ENCODE results near the gene C1orf35. TPM values are rescaled to one million over a fixed set of nuclear protein-coding genes. Genes with fewer than 3 reads are reported as not detected.

C1orf35 gene
- total RNA-seq, 6 experiments from 2014 or later, result 10.4 to 17.2 (median 12.5) TPM

DNA sequence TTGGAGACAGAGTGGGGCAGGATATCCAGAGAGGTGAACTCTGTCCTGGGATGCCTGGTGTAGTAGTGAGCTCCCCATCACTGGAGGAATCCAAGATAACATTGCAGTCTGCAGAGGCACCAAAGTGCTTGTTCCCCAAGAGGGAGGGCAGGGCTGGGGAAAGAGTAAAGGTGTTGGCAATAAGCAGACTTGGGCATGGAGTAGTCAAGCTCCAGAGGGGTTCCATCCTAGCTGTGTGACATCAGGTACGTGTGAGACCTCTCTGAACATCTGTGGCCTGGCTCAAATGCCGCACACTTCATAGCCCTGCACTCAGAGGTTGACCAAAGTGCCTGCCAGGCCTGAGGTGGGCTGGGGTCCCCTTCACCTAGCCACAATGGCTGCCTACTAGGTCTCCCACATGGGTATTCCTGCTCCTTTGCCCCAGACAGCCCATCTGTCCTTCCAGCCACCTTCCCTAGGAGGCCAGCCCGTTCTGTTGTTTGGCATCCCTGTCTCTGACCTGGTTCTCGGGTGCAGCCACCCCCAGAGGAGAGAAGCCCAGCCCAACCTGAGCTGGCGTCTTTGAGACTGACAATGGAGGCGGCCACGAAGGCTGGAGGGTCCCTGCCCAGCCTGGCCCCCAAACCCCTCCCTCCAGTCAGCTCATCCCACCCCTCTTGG, 23.4 kb downstream of the C1orf35 start:
- Mint-ChIP-seq H3K27me3 (ENCODE audit: insufficient read depth) (peaks cover 6% of the 10 kb centered on the region), H3K36me3 (ENCODE audit: low read depth) (peaks cover 16% of the 10 kb centered on the region), H3K27ac (no peak overlapping the region), H3K4me1 (ENCODE audit: low read depth) (peaks cover 10% of the 10 kb centered on the region), H3K4me3 (no peak overlapping the region), H3K9me3 (no peaks in the 10 kb centered on the region)
- TF ChIP-seq, protein P1, sequence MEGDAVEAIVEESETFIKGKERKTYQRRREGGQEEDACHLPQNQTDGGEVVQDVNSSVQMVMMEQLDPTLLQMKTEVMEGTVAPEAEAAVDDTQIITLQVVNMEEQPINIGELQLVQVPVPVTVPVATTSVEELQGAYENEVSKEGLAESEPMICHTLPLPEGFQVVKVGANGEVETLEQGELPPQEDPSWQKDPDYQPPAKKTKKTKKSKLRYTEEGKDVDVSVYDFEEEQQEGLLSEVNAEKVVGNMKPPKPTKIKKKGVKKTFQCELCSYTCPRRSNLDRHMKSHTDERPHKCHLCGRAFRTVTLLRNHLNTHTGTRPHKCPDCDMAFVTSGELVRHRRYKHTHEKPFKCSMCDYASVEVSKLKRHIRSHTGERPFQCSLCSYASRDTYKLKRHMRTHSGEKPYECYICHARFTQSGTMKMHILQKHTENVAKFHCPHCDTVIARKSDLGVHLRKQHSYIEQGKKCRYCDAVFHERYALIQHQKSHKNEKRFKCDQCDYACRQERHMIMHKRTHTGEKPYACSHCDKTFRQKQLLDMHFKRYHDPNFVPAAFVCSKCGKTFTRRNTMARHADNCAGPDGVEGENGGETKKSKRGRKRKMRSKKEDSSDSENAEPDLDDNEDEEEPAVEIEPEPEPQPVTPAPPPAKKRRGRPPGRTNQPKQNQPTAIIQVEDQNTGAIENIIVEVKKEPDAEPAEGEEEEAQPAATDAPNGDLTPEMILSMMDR (IDR thresholded peaks at IDR 0.05), result no peak
- DNase-seq, result no peak

DNA sequence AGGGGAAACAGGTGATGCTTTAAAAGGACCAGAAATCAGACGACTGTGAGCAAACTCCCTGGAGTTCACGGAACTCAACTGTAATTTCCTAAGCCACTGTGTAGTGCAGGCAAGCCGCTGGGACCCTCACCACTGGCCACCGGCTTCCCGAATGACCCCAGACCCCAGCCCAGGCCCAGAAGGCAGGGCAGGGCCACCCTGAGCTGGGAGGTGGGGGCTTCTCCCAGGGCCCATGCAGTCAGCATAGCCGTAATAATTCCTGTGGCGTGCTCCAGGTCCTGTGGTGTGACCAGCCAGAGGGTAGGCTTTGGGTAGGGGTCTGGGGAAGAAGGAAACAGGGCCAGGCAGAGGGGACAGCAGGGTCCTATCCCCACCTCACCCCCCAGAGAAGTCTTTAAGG, 24.1 kb downstream of the C1orf35 start:
- no peaks in the 10 kb centered on the region for H3K9me3 Mint-ChIP-seq
- H3K36me3 Mint-ChIP-seq (ENCODE audit: low read depth), result peaks cover 9% of the 10 kb centered on the region
- peaks cover 8% of the 10 kb centered on the region for H3K4me1 Mint-ChIP-seq (ENCODE audit: low read depth)
- TF ChIP-seq, protein P1 (IDR thresholded peaks at IDR 0.05), result no peak
- H3K4me3 Mint-ChIP-seq, result no peak overlapping the region
- no peak overlapping the region for H3K27ac Mint-ChIP-seq
- H3K27me3 Mint-ChIP-seq (ENCODE audit: insufficient read depth), result peaks cover 7% of the 10 kb centered on the region
- no peak for DNase-seq

DNA sequence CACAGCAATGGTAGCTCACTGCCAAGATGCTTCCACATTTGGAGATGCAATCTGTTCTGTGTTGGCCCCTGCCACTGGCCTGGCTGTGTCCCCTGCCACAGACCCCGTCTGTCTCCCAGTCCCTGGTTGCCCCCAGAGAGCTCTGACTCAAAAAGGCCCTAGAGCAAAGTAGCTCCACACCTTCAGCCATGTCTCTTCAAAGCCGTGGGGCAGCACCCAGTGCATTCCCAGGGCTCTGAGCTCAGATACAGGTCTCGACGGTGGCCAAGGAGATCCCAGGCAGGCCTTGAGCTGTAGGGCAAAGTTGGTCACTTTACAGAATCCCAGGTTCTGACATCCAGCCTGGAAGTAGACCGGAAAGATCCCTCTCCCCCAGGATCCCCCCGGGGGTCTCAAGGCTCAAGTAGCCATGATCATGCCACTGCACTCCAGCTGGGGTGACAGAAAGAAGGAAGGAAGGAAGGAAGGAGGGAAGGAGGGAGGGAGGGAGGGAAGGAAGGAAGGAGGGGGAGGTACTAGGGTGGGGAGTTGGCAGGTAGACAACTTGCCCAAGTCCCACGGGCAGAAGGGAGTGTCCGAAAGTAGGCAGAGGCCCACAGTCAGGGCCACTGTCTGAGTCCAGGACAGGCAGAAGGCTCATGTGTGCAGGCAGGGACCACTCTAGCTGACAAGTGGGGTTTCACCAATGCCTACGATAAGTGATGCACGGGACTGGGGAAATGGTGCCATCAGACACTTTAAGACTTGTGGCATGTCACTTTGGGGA, 25.4 kb downstream of the C1orf35 start:
- peaks cover 2% of the 10 kb centered on the region for H3K27me3 Mint-ChIP-seq (ENCODE audit: insufficient read depth)
- no peak overlapping the region for H3K4me3 Mint-ChIP-seq
- H3K27ac Mint-ChIP-seq, result no peak overlapping the region
- peaks cover 11% of the 10 kb centered on the region for H3K4me1 Mint-ChIP-seq (ENCODE audit: low read depth)
- TF ChIP-seq, protein P1 (IDR thresholded peaks at IDR 0.05), result no peak
- H3K36me3 Mint-ChIP-seq (ENCODE audit: low read depth), result no peaks in the 10 kb centered on the region
- no peak for DNase-seq
- no peaks in the 10 kb centered on the region for H3K9me3 Mint-ChIP-seq

DNA sequence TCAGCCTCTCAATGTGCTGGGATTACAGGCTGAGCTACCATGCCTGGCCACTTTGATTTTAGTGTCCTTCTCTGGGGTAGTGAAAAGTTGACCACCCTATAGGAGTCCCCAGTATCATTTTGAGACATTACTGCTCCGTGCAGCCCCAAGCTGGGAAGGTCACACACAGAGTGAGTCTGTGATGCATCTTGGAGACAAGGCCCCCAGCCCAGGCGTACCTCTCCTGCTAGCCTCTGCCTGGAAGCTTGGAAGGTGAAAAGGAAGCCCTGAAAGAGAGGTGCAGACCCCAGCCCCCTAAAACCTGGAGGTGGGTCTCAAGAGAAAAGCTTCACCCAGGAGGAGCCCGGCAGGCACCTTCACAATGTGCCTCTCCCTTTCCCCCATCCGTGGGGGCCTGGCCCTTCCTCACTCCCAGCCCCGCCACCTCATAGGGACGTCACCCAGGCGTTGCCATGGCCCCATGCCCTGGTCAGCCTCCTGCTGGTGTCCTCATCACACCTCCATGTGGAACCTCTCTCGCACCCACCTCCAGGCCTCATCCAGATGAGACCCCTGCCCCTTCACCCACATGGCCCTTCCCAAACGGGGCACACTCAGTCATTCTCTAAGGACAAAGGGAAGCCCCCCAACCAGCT, 26.2 kb downstream of the C1orf35 start:
- DNase-seq, result no peak
- Mint-ChIP-seq H3K4me1 (ENCODE audit: low read depth) (peaks cover 11% of the 10 kb centered on the region), H3K4me3 (no peak overlapping the region), H3K36me3 (ENCODE audit: low read depth) (no peaks in the 10 kb centered on the region), H3K27me3 (ENCODE audit: insufficient read depth) (peaks cover 2% of the 10 kb centered on the region), H3K9me3 (no peaks in the 10 kb centered on the region), H3K27ac (no peak overlapping the region)
- TF ChIP-seq, protein P1 (IDR thresholded peaks at IDR 0.05), result no peak

DNA sequence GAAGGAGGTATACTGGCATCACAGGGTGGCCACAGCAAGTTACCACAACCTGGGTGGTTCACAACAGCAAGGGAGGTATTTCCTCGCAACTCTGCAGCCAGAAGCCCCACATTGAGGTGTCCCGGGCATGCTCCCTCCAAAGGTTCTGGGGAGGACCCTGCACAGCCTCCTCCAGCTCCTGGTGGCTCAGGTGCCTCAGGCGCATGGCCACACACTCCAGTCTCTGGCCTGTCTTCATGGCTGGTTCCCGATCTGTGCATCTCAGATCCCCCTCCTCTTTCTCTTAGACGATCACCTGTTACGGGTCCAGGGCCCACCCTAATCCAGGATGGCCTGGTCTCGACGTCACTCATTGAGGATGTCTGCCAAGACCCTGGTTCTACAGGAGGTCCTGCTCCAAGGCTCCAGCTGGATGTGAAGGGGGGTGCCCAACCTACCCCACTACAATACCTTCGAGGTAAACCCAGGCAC, 27.3 kb downstream of the C1orf35 start:
- peaks cover 6% of the 10 kb centered on the region; the same call in 1 of the 2 replicates for H3K4me1 Mint-ChIP-seq (ENCODE audit: low read depth)
- DNase-seq, result no peak
- H3K27ac Mint-ChIP-seq, result no peak overlapping the region
- H3K36me3 Mint-ChIP-seq (ENCODE audit: low read depth), result no peaks in the 10 kb centered on the region
- H3K27me3 Mint-ChIP-seq (ENCODE audit: insufficient read depth), result peaks cover 2% of the 10 kb centered on the region
- no peak overlapping the region for H3K4me3 Mint-ChIP-seq
- TF ChIP-seq, protein P1 (IDR thresholded peaks at IDR 0.05), result no peak
- no peaks in the 10 kb centered on the region for H3K9me3 Mint-ChIP-seq

Data from HFFc6 (cell line).